ENCODE results near the gene LRP1.
A peak's percentile ranks its signal among the peaks of the same experiment; 100 is the strongest.

Gene LRP1

GRCh38 chr12:57093415-57094207 lies 34.7 kb upstream of the LRP1 start:
- Histone ChIP-seq H3K36me3 (ENCODE audit: insufficient read depth, low read length) (peaks cover 5% of the 10 kb centered on the region; the same call in 1 of the 2 replicates), H3K4me2 (ENCODE audit: low read depth, low read length, poor library complexity, severe bottlenecking) (no peak overlapping the region), H3K27me3 (ENCODE audit: insufficient read depth, low read length, poor library complexity, severe bottlenecking) (no peaks in the 10 kb centered on the region), H2AFZ (ENCODE audit: low read length) (no peak overlapping the region), H3K4me1 (ENCODE audit: insufficient read depth, low read length, poor library complexity, severe bottlenecking) (peaks cover 15% of the 10 kb centered on the region), H4K20me1 (ENCODE audit: insufficient read depth, low read length, poor library complexity, severe bottlenecking) (peaks cover 10% of the 10 kb centered on the region), H3K9ac (ENCODE audit: low read depth, low read length, poor library complexity, severe bottlenecking) (no peak overlapping the region), H3K9me3 (ENCODE audit: insufficient read depth, low read depth, low read length) (no peaks in the 10 kb centered on the region), H3K79me2 (ENCODE audit: insufficient read depth, low read length) (peaks cover 24% of the 10 kb centered on the region), H3K4me3 (ENCODE audit: low read length, poor library complexity, severe bottlenecking) (no peak overlapping the region), H3F3A (ENCODE audit: low read depth) (peaks cover 3% of the 10 kb centered on the region; the same call in 1 of the 2 replicates), H3K9me2 (replicated peaks; ENCODE audit: low read depth, low read length) (no peaks in the 10 kb centered on the region)
- TF ChIP-seq CTCF (conservative IDR thresholded peaks at IDR 0.05; ENCODE audit: low read length) (peak; percentile 79), EZH2phosphoT487 (IDR thresholded peaks at IDR 0.05; ENCODE audit: borderline replicate concordance) (no peak)

GRCh38 chr12:57094208-57095160 lies 33.8 kb upstream of the LRP1 start:
- no peak overlapping the region for H3K4me3 ChIP-seq (ENCODE audit: low read length, poor library complexity, severe bottlenecking)
- no peak for TF ChIP-seq EZH2phosphoT487 (IDR thresholded peaks at IDR 0.05; ENCODE audit: borderline replicate concordance)
- no peak for TF ChIP-seq CTCF (conservative IDR thresholded peaks at IDR 0.05; ENCODE audit: low read length)
- H3F3A ChIP-seq (ENCODE audit: low read depth), result peaks cover 3% of the 10 kb centered on the region; the same call in 1 of the 2 replicates

GRCh38 chr12:57095440-57095839 lies 32.8 kb upstream of the LRP1 start:
- Histone ChIP-seq H3K4me2 (ENCODE audit: low read depth, low read length, poor library complexity, severe bottlenecking) (no peak overlapping the region), H3K36me3 (ENCODE audit: insufficient read depth, low read length) (peaks cover 5% of the 10 kb centered on the region; the same call in 1 of the 2 replicates), H3K9me3 (ENCODE audit: insufficient read depth, low read depth, low read length) (no peaks in the 10 kb centered on the region), H3K4me1 (ENCODE audit: insufficient read depth, low read length, poor library complexity, severe bottlenecking) (peaks cover 13% of the 10 kb centered on the region), H3K27me3 (ENCODE audit: insufficient read depth, low read length, poor library complexity, severe bottlenecking) (no peaks in the 10 kb centered on the region), H3K9ac (ENCODE audit: low read depth, low read length, poor library complexity, severe bottlenecking) (peak overlapping the region; percentile 34), H4K20me1 (ENCODE audit: insufficient read depth, low read length, poor library complexity, severe bottlenecking) (peaks cover 10% of the 10 kb centered on the region), H3F3A (ENCODE audit: low read depth) (peaks cover 3% of the 10 kb centered on the region; the same call in 1 of the 2 replicates), H3K4me3 (ENCODE audit: low read length, poor library complexity, severe bottlenecking) (no peak overlapping the region), H3K9me2 (replicated peaks; ENCODE audit: low read depth, low read length) (no peaks in the 10 kb centered on the region), H3K79me2 (ENCODE audit: insufficient read depth, low read length) (peaks cover 14% of the 10 kb centered on the region), H2AFZ (ENCODE audit: low read length) (no peak overlapping the region)
- no peak for TF ChIP-seq EZH2phosphoT487 (IDR thresholded peaks at IDR 0.05; ENCODE audit: borderline replicate concordance)

More at GRCh38 chr12:57094208-57095160, 33.8 kb upstream of the LRP1 start:
- Histone ChIP-seq H3K79me2 (ENCODE audit: insufficient read depth, low read length) (peaks cover 21% of the 10 kb centered on the region), H3K4me2 (ENCODE audit: low read depth, low read length, poor library complexity, severe bottlenecking) (no peak overlapping the region), H3K9me2 (replicated peaks; ENCODE audit: low read depth, low read length) (no peaks in the 10 kb centered on the region), H3K9ac (ENCODE audit: low read depth, low read length, poor library complexity, severe bottlenecking) (no peak overlapping the region), H3K9me3 (ENCODE audit: insufficient read depth, low read depth, low read length) (no peaks in the 10 kb centered on the region), H2AFZ (ENCODE audit: low read length) (no peak overlapping the region), H4K20me1 (ENCODE audit: insufficient read depth, low read length, poor library complexity, severe bottlenecking) (peaks cover 10% of the 10 kb centered on the region), H3K27me3 (ENCODE audit: insufficient read depth, low read length, poor library complexity, severe bottlenecking) (no peaks in the 10 kb centered on the region), H3K36me3 (ENCODE audit: insufficient read depth, low read length) (peaks cover 5% of the 10 kb centered on the region; the same call in 1 of the 2 replicates), H3K4me1 (ENCODE audit: insufficient read depth, low read length, poor library complexity, severe bottlenecking) (peaks cover 19% of the 10 kb centered on the region)

Data from Loucy (cell line).